Stimulated activated CD4-positive, alpha-beta T cell treated with anti-CD3 and anti-CD28 coated beads, TNF-alpha, amount 100 ng/mL, for 48 hours (primary cell): ENCODE data around the gene U2AF2.

Experiments
- DNase-seq, 3 donors: peaks; one replicate each; pipeline ENCODE4 v3.0.0-alpha.2; 2020; ENCODE audit warnings: low read depth in 3 of 3

U2AF2 gene

DNA sequence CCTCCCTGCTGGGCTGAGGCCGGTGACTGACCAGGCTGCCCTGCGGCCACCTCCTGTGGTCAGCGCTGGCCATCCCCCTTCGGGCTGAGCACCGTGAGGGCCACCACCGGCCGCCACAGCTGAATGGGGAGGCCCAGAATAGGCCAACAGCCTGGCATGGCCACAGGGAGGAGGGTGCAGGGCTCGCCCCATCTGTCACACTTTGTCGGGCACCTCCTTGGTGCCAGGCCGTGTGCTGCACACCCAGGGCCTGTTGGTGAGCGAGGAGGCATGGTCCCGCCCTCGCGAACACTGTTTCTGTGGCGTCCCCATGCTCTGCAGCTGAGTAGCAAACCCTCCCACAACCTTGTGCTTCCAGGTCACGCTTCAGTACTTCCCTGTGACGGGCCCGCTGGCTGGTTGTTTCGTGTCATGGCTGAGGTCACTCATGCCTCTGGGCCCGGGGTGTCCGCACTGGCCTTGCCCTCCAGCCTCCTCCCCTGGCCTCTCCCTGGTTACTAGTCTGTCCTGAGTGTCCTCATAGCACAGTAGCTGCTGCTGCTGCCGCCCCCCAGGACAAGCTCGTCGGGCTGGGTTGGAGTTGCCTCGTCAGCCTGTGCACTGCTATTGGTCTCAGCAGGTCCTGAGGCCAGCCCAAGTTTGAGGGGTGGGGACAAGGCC is 35.4 kb downstream of the U2AF2 start:
- DNase-seq = no peak

DNA sequence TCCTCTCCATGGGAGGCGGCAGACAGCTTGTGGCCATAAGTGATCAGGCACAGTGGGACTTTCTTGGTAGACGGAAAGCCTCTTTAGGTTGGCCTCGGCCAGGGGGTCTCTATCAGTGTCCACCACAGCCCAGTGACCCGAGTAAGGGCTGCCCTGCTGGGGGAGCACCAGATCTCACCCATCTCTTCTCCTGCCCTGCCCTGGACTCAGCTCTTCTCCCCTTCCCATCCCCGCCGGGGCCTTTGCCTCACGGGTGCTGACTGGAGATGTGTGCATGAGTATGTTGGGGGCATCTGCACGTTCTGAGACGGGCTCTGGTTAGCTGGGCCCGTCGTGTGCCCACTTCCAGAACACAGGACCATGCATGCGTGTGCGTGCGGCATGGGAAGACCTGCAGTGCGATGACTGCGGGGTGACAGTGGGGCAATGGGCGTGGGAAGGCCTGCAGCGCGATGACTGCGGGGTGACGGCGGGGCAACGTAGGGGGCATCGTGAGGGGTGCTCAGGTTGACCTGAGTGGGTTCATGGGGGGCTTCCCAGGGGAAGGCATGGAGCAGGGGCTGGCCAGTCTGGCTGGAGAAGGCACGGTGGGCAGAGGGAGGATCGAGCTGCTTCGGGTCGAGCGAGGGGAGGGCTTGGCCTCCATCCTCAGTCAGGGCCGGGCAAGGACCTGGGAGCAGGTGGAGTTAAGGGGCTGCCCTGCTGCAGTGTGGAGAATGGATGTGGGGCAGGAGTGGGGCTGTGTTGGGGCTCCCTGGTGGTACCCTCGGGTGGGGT is 36.1 kb downstream of the U2AF2 start:
- DNase-seq = no peak

DNA sequence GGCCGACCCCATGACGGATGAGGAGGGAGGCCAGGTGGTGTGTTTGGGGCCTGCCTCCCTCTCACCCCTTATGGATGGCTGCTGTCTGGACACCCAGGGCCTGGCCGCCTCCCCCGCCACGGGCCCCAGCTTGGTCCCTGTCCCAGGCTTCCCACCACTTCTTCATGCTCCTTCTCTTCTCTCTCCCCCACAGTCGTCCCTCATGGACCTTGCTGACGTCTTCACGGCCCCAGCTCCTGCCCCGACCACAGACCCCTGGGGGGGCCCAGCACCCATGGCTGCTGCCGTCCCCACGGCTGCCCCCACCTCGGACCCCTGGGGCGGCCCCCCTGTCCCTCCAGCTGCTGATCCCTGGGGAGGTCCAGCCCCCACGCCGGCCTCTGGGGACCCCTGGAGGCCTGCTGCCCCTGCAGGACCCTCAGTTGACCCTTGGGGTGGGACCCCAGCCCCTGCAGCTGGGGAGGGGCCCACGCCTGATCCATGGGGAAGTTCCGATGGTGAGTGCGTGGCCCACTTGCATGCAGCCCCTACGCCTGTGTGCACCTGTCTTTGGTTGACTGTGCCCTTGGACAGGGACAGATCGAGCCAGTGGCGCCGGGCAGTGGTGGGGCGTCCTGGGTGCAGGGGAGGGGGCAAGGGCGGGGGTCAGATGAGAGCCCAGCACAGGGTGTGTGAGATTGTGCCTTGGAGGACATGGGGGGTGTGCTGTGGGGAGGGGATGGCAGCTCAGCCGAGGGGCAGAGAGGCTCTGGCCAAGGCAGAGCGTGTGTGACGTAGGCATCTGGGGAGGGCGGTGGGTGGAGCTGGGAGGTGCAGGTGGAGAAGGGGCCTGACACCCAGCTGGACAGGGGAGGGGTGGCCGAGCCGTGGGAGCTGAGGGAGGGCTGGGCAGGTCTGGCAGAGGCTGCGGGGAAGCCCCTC is 37.0 kb downstream of the U2AF2 start:
- DNase-seq = no peak

DNA sequence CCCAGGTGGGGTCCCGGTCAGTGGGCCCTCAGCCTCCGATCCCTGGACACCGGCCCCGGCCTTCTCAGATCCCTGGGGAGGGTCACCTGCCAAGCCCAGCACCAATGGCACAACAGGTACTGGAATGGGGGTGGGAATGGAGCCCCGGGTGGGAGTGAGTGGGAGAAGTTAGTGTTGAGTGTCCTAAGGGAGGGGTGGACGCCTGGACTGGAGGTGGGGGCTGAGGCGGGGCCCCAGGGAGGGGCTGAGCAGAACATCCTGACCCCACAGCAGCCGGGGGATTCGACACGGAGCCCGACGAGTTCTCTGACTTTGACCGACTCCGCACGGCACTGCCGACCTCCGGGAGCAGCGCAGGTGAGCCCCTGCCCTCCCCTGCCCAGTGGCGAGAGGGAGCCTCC is 37.8 kb downstream of the U2AF2 start:
- DNase-seq = no peak

DNA sequence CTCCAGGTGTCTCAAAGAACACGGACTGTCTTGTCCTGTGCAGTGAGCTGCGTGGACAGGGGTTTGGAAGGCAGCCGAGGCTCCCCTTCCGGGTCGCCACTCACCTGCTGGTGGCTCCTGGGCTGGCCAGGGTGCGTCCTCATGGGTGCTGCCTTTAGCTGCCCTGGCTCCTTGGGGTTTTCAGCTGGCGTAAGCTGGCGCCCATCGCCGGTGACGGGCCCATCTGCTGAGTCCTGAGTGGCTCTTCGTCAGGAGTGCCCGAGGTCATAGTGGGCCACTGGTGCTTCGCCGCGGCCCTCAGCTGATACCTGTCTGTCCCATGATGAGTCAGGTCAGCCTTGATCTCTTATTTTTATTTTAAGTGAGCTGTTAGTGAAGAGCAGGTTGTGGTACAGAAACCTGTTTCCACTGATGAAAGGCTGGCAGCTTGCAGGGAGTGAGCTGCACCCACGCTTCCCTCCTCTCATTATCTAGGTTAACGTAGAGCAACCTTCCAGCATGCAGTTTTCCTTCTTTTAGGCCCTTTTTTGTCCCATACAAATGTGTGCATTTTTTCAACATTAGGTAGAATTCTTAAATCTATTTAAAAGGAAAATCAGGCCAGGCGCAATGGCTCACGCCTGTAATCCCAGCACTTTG is 38.6 kb downstream of the U2AF2 start:
- DNase-seq = no peak

DNA sequence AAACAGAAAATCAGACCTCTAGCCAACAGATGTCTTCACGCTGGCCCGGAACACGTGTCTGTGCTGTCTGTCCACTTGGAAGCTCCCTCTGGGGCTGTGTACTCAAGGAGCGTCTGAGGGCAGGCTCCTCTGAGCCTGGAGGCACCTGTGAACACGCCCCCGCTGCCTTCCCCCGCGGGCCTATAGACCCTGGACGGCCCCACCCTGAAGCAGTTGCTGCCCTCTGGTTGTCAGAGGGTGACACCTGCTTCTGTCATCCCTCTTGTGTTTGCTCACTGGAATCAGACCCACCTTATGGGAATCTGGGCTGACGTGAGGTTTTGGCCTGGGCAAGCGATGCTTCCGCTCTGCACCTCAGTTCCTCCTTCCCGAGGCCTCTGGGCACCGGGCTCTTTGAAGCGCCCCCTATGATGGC is 39.4 kb downstream of the U2AF2 start:
- DNase-seq = no peak

DNA sequence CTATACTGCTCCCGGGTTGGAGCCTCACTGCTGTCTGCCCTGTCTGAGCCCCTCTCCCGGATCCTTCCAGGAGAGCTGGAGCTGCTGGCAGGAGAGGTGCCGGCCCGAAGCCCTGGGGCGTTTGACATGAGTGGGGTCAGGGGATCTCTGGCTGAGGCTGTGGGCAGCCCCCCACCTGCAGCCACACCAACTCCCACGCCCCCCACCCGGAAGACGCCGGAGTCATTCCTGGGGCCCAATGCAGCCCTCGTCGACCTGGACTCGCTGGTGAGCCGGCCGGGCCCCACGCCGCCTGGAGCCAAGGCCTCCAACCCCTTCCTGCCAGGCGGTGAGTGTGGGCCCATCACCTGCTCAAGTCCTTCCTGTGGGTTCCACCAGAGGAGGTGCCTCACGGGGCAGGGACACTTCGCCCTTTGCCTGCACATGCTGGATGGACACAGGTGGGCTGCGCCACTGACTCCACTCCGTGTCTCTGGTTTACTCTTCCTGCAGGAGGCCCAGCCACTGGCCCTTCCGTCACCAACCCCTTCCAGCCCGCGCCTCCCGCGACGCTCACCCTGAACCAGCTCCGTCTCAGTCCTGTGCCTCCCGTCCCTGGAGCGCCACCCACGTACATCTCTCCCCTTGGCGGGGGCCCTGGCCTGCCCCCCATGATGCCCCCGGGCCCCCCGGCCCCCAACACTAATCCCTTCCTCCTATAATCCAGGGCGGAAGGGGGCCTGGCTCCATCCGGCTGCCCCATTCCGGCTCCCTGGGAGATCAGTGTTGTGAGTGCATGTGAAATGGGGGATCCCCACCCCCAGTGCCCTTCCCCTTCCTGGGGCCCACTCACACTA is 40.0 kb downstream of the U2AF2 start:
- DNase-seq = no peak

DNA sequence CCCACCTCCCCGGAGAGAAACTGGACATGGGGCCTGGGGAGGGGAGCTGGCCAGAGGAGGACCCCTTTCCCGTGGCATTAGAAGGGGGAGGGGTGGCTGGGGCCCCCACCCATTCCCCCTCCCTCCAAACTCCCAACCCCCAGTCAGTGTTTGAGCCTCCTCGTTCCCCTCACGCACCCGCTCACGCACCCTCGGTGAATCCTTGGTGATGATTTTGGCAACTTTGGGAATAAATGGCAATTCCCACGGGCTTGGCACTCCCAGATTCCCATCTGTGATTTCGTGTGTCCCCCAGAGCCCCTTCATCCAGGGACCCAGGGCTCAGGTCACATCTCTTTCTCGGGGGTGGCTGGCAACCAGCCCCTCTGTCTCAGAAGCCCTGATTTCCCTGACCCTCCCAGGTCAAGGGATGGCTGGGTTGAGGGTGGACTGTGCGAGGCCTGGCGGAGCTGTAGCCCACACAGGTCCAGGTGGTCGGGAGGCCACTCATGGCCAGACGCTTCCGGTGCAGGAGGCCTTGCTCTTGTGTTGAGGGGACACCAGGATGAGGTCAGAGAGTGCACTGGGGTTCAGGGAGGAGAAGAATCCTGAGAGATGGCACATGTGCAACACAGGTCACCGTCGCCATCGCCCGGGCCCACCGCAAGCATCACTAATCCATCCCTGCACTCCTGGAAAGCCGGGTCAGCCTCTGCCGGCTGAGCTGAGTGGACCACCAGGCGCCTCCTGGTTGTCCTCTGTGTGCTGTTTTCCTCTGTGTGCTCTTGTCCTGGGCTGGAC is 40.9 kb downstream of the U2AF2 start:
- no peak for DNase-seq

DNA sequence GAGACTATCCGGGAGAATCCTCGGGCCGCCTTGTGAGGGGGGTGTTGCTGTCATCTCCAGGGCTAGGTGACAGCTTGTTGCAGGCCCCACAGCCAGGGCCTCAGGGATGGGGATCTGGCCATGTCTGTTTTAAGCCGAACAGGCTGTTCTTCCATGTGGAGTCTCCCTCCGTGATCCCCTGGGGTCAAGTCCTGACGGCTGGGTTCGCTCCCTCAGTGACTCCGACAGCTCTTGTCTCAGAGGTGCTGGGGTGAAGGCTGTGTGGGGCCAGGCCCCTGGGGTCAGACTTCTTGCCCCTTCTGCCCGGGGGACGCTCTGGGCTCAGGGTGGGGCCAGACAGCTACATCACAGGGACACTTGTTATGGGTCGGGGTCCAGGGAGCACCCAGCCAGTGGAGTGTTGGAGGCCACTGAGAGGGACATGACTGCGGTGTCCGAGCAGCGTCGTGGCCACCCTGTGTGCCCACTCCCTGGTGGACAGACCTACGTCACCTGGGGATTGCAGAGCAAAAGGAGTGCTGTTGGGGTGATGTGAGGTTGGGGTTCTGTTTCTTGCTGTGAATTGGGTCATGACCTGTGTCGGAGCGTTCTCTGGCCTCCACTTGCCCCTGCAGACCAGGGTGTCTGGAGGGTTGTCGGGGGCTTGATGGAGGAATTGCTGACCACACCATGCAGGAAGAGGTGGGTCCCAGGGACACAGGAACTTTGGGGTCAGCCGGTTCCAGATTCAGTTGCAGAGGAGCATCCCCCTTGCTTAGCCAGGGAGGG is 41.6 kb downstream of the U2AF2 start:
- no peak for DNase-seq

DNA sequence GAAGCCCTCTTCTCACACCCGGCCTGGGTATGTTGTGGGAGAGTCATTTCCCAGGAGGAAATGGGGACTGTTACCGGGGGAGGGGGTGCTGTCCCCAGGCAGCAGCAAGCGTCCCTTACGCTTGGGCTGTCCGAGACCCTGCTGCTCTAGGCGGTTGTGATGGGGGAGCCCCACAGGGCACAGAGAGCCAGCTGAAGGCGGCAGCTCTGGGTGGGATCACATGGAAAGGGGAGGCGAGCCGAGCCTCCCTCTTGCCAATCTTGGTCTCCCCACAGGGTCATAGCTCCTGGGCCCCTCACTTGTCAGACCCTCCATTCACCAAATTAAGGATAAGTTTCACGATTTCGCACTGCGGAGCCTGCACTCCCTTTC is 42.2 kb downstream of the U2AF2 start:
- DNase-seq = no peak

DNA sequence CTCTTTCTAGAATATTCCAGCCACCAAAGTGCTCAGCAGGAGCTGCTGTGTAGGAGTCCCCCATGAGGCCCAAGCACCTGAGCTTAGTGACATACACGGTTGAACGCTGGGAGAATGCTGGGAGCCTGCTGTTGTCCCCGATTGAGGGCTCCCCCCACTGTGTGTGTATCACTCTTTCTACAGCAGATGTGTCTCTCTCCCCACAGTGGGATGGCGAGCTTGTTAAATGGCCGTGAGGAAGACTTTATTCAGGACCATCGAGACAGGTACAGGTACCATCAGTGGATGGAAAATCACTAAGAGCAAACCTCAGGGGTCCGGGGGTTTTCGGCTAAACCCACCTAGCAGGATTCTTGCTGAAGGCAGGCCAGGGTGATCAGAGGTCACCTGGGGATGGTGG is 42.9 kb downstream of the U2AF2 start:
- no peak for DNase-seq

DNA sequence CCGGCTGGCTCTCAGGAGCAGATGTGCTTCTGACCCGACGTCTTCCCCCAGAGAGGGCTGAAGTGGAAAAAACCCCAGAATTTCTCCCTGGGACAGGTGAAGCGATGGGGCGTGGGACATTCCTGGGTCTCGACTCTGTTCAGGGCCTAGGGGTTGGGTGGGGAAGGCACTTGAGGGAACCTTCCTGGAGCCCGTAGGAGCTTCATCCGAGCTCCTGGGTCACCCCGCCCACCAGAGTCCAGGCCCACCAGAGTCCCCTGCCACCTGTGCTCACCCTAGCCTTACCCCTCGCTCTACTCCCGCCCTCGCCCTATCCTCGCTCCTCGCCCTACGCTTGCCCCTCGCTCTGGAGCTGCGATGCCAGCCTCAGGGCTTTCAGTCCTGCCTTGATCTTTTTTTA is 43.4 kb downstream of the U2AF2 start:
- DNase-seq = no peak

DNA sequence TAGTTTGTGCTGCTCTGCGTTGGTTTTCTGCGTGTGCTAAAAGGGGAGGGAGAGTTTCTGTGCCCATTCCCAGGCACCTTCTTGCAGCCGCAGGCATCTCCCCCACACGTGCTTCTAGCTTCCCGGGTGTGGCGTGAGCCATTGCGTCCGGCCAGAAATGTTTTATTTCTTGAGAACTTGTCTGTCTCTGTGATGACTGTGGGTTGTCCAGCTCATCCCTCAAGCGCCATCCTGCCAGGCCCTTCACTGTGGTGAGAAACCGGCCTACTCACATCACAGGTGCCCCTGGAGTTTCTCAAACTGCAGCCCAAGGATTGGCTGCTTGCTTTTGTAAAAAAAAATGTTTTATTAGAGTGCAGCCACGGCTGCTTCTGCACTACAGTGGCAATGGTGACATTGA is 44.4 kb downstream of the U2AF2 start:
- no peak for DNase-seq

DNA sequence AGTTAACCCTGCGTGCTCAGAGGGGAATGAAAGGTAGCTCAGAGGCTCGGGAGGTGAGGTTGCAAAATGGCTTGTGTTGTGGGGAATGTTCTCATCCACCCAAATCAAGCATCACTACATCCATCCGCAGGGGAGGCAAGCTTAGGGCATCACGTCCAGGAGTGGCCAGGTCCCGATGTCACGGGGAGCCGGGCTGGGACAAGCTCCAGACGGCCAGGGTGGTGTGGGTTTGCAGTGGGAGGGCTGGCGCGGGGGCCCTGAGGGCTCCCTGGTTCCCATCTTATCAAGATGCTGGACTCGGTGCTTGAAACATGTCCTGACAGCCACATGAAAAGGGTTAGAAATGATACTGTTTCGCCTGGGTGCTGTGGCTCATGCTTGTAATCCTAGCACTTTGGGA is 46.0 kb downstream of the U2AF2 start:
- DNase-seq = no peak

DNA sequence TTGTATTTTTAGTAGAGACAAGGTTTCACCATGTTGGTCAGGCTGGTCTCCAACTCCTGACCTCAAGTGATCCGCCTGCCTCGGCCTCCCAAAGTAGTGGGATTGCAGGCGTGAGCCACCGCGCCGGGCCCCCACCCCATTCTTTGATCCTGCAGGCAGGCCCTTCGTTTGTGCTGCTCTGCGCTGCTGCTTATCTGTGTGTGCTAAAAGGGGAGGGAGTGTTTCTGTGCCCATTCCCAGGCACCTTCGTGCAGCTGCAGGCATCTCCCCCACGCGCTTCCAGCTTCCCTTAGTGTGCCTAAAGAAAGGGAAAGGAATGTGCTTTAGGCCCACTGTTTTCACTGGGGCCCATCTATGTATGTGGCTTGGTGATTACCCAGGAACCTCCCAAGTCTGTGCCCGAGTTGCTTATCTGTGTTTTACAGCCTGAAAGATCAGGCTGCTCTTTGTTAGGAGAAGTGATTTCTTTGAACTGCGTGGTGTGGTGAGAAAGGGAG is 47.3 kb downstream of the U2AF2 start:
- DNase-seq = no peak

DNA sequence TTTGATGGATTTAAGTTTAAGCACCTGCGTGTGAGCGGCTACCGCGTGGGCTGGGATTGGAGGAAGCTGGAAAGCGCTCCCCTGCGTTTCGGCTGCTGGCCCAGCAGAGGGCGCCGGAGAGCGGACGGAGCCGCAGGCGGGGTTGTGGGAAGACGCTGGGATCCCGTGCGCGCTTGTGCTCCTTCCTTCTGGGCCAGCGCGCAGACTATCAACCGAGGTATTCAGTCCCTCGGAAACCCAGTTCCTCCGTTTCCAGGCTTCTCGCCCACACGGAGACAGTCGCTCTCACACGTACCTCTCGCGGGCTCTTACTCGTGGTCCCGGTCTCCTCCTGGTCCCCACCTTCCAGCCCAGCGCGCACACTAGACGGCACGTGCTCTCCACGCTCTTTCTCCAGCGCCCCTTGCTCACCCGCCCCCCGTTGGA is 49.0 kb downstream of the U2AF2 start:
- peak; percentile 23 to 39 (median 26) for DNase-seq

DNA sequence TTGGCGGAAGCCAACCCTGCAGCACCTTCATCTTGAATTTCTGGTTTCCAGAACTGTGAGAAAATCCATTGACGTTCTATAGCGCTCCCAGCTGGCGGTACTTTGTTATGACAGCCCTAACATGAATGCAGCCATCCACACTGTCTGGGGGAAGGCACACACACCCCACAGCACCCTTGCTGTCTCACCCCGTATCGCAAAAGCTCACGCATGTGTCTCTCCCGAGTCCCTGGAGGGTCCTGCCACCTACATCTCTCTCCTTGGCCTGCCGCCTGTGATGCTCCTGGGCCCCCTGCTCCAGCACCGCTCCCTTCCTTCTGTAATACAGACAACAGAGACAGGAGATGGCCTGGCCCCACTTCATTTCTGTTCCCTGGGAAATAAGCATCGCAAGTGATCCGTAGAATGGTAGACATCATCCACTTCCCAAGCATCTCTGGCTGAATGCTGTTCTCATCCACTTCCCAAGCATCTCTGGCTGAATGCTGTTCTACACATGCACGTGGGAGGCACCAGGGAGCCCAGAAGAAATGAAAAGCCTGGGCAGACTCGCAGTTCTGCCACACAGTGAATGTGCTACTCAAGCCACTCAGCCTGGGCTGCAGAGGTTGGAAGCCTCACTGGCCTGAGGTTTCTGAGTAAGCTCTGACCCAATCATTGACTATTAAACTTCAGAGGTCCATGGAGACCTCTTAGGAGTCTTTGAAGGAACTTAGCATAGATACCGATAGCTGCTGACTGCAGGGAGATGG is 49.8 kb downstream of the U2AF2 start:
- no peak for DNase-seq

DNA sequence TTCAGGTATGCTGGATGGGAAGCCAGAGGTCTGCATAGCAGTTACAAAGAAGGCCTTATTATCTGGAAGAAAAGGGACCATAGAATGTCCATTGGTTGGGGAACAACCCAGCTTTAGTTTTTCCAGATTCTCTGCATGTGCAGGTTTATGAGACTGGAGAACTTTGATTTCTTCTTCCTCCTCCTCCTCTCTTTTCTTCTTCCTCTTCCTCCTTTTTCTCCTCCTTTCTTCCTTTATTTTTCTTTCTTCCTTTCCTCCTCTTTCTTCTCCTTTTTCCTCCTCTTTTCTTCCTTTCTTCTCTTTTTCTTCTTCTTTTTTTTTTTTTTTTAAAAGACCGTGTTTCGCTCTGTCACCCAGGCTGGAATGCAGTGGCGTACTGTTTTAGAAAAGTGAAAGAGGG is 51.1 kb downstream of the U2AF2 start:
- no peak for DNase-seq

DNA sequence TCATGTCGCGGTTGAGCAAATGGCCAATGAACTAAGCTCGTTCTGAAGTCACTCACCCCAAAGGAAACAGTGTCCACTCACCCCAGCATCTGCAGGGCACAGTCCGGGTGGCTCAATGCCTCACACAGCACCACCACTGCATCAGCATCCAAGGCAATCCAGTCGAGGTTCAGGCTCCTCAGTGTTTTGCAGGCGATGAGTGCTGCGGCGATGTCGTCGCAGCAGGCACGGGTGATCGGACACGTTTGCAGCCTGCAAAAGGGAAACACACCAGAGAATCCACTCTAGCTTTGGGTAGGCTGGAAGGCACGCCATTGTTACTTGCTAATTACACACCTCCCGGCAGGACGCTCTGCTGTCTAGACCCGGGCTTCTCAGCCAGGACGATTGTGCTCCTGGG is 56.9 kb downstream of the U2AF2 start:
- no peak for DNase-seq
